HEK293 (cell line): ENCODE data around the gene BAK1.

ENCODE experiments used
- CTCF ChIA-PET: fragments of 350-600 bp; formaldehyde crosslinking; extraction: SDS; loops from one replicate; lab custom pipeline; 2021; ENCODE audit warnings: antibody characterized with exemption; lab: Yijun Ruan, JAX
- POLR2A ChIA-PET: fragments of 300-600 bp; formaldehyde crosslinking; extraction: SDS; loops from one replicate; lab custom pipeline; 2020; ENCODE audit warnings: antibody characterized with exemption, inconsistent platforms; lab: Yijun Ruan, JAX
- H3K27ac ChIP-seq: fragments of 200-500 bp; sonication (Bioruptor generic); 2 replicates; pipeline ENCODE4 v1.5.1; 2014; ENCODE audit warnings: low read depth, low read length, control low read depth, inconsistent platforms; ENCODE audit errors: extremely low read depth
- H3K36me3 ChIP-seq, 2 experiments: fragments of 200-500 bp in 1 of 2; sonication (Bioruptor generic) in 1 of 2; 1 replicate in 1 of 2; 2 replicates in 1 of 2; pipeline ENCODE4 v1.5.1; 2014 to 2017; ENCODE audit warnings: inconsistent platforms in 2 of 2, low read length in 2 of 2; ENCODE audit not compliant: control insufficient read depth in 2 of 2, insufficient read depth in 1 of 2
- H3K4me1 ChIP-seq: fragments of 200-500 bp; sonication (Bioruptor generic); 2 replicates; pipeline ENCODE4 v1.5.1; 2014; ENCODE audit warnings: mild to moderate bottlenecking, low read length, inconsistent platforms; ENCODE audit not compliant: control insufficient read depth, insufficient read depth
- H3K4me3 ChIP-seq: 2 replicates; pipeline ENCODE4 v1.5.1; 2011; ENCODE audit warnings: low read depth, mild to moderate bottlenecking, control low read depth, low read length, moderate library complexity
- H3K9me3 ChIP-seq: fragments of 200-500 bp; sonication (Bioruptor generic); 2 replicates; pipeline ENCODE4 v1.5.1; 2014; ENCODE audit warnings: low read depth, low read length, inconsistent platforms; ENCODE audit not compliant: control insufficient read depth, insufficient read depth
- GLIS1 ChIP-seq: fragments of 450-650 bp; formaldehyde crosslinking; IDR thresholded peaks from 2 replicates; pipeline ENCODE4 v1.5.1; 2016; ENCODE audit warnings: missing biosample characterization, missing genetic modification characterization
- IKZF3 ChIP-seq: fragments of 450-650 bp; IDR thresholded peaks from 2 replicates; pipeline ENCODE4 v1.5.0; 2018; ENCODE audit warnings: missing biosample characterization, mild to moderate bottlenecking, missing genetic modification characterization, moderate library complexity
- KLF9 ChIP-seq: fragments of 450-650 bp; formaldehyde crosslinking; IDR thresholded peaks from 2 replicates; pipeline ENCODE4 v1.5.1; 2016; ENCODE audit warnings: missing biosample characterization, missing genetic modification characterization, low read depth
- ZFP37 ChIP-seq: fragments of 450-650 bp; formaldehyde crosslinking; IDR thresholded peaks from 2 replicates; pipeline ENCODE4 v1.5.1; 2016; ENCODE audit warnings: missing biosample characterization, missing genetic modification characterization
- ZIC2 ChIP-seq: fragments of 450-650 bp; formaldehyde crosslinking; IDR thresholded peaks from 2 replicates; pipeline ENCODE4 v1.5.1; 2016; ENCODE audit warnings: missing biosample characterization, missing genetic modification characterization
- ZNF121 ChIP-seq: fragments of 450-650 bp; formaldehyde crosslinking; IDR thresholded peaks from 2 replicates; pipeline ENCODE4 v1.5.1; 2016; ENCODE audit warnings: missing biosample characterization, missing genetic modification characterization
- ZNF157 ChIP-seq: fragments of 450-650 bp; formaldehyde crosslinking; IDR thresholded peaks from 2 replicates; pipeline ENCODE4 v1.5.1; 2016; ENCODE audit warnings: missing biosample characterization, missing genetic modification characterization
- ZNF169 ChIP-seq: fragments of 450-650 bp; formaldehyde crosslinking; IDR thresholded peaks from 2 replicates; pipeline ENCODE4 v1.5.1; 2016; ENCODE audit warnings: missing biosample characterization, missing genetic modification characterization
- ZNF416 ChIP-seq: fragments of 450-650 bp; formaldehyde crosslinking; IDR thresholded peaks from 2 replicates; pipeline ENCODE4 v1.5.1; 2016; ENCODE audit warnings: missing biosample characterization, missing genetic modification characterization
- ZNF548 ChIP-seq: fragments of 450-650 bp; formaldehyde crosslinking; IDR thresholded peaks from 2 replicates; pipeline ENCODE4 v1.5.1; 2016; ENCODE audit warnings: missing biosample characterization, missing genetic modification characterization
- ZNF670 ChIP-seq: fragments of 450-650 bp; formaldehyde crosslinking; IDR thresholded peaks from 2 replicates; pipeline ENCODE4 v1.5.1; 2016; ENCODE audit warnings: missing biosample characterization, missing genetic modification characterization, low read depth
- ZSCAN23 ChIP-seq: fragments of 450-650 bp; formaldehyde crosslinking; IDR thresholded peaks from 2 replicates; pipeline ENCODE4 v1.5.1; 2016; ENCODE audit warnings: missing biosample characterization, missing genetic modification characterization
- TF ChIP-seq, protein P1 (sequence below): fragments of 450-650 bp; formaldehyde crosslinking; IDR thresholded peaks from 2 replicates; pipeline ENCODE4 v1.5.1; 2016; ENCODE audit warnings: missing biosample characterization, missing genetic modification characterization, borderline replicate concordance
- TF ChIP-seq, protein P2 (sequence below): fragments of 450-650 bp; formaldehyde crosslinking; IDR thresholded peaks from 2 replicates; pipeline ENCODE4 v1.5.1; 2016; ENCODE audit warnings: missing biosample characterization, missing genetic modification characterization
- TF ChIP-seq, protein P3 (sequence below): fragments of 450-650 bp; formaldehyde crosslinking; IDR thresholded peaks from 2 replicates; pipeline ENCODE4 v1.5.1; 2017; ENCODE audit warnings: missing biosample characterization, missing genetic modification characterization

BAK1 gene

DNA sequence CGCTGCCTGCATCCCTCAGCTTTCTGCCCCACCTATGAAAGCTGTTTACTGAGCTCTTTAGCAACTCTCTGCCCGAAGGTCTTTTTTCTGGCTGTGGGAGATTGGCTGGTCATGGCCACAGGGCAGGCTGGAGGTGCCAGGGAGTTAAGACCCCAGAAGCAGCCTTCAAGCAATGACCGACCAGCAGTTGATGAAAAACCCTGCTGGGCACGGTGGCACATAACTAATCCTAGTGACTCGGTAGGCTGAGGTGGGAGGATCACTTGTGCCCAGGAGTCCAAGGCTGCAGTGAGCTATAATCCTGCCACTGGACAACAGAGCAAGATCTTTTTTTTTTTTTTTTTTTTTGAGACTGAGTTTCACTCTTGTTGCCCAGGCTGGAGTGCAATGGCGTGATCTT, 20.7 kb upstream of the BAK1 start:
- no peak overlapping the region for H3K27ac ChIP-seq
- no peaks in the 10 kb centered on the region for H3K4me1 ChIP-seq
- POLR2A ChIA-PET: no interaction called here
- no peak overlapping the region for H3K4me3 ChIP-seq
- H3K36me3 ChIP-seq: no peaks in the 10 kb centered on the region
- CTCF ChIA-PET: interaction anchor here (0.9 to 2.0 kb wide), 3 partner anchors 11 to 72 kb away, joined by 3 to 10 read pairs (median 3); no protein-coding TSS in a partner anchor
- peak; percentile 42; the same call in 1 of the 2 replicates for TF ChIP-seq ZNF121 (tag by site-specific recombination)
- no peak for TF ChIP-seq ZNF157 (tag by site-specific recombination)
- no peak for TF ChIP-seq ZFP37
- no peak for TF ChIP-seq KLF9
- no peak for TF ChIP-seq ZNF670
- TF ChIP-seq, protein P1, sequence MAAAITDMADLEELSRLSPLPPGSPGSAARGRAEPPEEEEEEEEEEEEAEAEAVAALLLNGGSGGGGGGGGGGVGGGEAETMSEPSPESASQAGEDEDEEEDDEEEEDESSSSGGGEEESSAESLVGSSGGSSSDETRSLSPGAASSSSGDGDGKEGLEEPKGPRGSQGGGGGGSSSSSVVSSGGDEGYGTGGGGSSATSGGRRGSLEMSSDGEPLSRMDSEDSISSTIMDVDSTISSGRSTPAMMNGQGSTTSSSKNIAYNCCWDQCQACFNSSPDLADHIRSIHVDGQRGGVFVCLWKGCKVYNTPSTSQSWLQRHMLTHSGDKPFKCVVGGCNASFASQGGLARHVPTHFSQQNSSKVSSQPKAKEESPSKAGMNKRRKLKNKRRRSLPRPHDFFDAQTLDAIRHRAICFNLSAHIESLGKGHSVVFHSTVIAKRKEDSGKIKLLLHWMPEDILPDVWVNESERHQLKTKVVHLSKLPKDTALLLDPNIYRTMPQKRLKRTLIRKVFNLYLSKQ (tag by site-specific recombination): no peak
- no peak for TF ChIP-seq ZNF548
- no peaks in the 10 kb centered on the region for H3K9me3 ChIP-seq

DNA sequence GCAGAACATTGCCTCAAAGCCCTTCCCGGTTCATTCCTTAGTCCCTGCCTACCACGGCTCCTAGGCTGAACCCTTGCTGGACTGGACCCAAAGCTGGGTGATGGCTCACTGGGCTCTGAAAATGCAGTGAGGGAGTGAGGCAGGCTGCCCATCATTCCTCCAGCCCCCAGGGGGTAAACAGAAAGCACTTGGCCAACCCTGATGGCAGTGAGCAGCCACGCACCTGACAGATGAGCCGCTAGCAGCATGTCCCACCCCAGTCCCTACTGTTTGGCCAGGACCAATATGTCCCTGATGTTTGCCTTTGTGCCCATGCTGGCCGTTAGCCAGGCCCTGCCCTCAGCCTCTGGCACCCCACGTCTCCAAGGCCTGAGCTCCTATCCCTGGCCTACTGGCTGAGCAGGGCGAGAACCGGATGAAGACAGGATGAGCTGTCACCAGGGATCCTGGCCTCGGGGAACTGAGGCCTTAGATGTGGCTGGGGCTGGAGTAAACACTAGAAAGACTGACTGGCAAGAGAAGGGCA, 19.4 kb upstream of the BAK1 start:
- CTCF ChIA-PET: interaction anchor here (0.6 to 1.6 kb wide), 3 partner anchors 20 to 101 kb away, joined by 3 to 4 read pairs (median 4); no protein-coding TSS in a partner anchor
- POLR2A ChIA-PET: interaction anchor here (2.2 kb wide), 1 partner anchor 22 kb away, joined by 5 read pairs; the partner anchor contains the start of gene ITPR3
- H3K27ac ChIP-seq: no peak overlapping the region

DNA sequence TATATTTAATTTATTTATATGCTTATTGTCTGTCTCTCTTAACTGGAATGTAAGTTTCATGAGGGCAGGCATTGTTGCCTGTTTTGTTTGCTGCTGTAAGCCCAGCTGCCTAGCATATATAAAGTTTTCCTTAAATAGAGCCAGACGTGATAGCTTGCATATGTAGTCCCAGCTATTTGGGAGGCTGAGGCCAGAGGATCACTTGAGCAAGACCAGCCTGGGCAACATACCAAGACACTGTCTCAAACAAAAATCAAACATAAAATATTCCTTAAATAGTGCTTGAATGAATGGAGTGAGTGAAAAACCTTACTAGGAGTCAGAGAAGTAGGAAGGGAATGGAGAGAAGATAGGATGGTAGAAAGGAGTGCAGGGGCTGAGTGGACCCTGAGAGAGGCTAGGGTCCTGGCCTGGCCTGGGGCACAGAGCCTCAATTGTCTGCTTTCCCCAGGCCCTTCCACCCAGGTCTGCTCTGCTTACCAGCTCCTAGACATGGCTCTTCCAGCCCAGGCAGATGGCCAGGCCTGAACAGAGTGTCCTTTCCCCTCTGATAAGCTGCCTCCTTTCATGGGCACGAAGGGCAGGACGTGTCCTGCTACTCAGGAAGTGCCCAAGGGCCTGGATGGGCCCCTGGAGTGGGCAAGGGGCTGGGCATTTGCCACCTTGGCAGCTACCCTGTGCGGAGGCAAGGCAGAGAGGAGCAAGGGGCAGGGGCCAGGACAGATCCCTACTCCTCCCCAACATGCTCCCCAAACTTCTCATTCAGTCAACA, 17.7 kb upstream of the BAK1 start:
- Histone ChIP-seq H3K36me3 (no peaks in the 10 kb centered on the region), H3K27ac (no peak overlapping the region), H3K4me3 (no peak overlapping the region), H3K4me1 (no peaks in the 10 kb centered on the region), H3K9me3 (no peaks in the 10 kb centered on the region)
- ChIA-PET POLR2A (interaction anchor here (2.2 kb wide), 1 partner anchor 24 kb away, joined by 5 read pairs; the partner anchor contains the start of gene ITPR3), CTCF (interaction anchor here (0.6 to 4.6 kb wide), 5 partner anchors 8 to 165 kb away, joined by 3 to 24 read pairs (median 5); no protein-coding TSS in a partner anchor)
- TF ChIP-seq, protein P2, sequence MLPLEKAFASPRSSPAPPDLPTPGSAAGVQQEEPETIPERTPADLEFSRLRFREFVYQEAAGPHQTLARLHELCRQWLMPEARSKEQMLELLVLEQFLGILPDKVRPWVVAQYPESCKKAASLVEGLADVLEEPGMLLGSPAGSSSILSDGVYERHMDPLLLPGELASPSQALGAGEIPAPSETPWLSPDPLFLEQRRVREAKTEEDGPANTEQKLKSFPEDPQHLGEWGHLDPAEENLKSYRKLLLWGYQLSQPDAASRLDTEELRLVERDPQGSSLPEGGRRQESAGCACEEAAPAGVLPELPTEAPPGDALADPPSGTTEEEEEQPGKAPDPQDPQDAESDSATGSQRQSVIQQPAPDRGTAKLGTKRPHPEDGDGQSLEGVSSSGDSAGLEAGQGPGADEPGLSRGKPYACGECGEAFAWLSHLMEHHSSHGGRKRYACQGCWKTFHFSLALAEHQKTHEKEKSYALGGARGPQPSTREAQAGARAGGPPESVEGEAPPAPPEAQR (tag by site-specific recombination): no peak

More for the DNA sequence above, 19.4 kb upstream of the BAK1 start:
- H3K4me1 ChIP-seq: no peaks in the 10 kb centered on the region
- no peaks in the 10 kb centered on the region for H3K9me3 ChIP-seq
- no peaks in the 10 kb centered on the region for H3K36me3 ChIP-seq
- TF ChIP-seq GLIS1 (tag by site-specific recombination) (0 out of 2 replicates have a peak, but pooled peaks have one; percentile 19), IKZF3 (tag by site-specific recombination) (no peak), ZNF416 (no peak), ZNF169 (tag by site-specific recombination) (no peak), ZSCAN23 (tag by site-specific recombination) (no peak), ZIC2 (tag by site-specific recombination) (peak; percentile 39)
- TF ChIP-seq, protein P3, sequence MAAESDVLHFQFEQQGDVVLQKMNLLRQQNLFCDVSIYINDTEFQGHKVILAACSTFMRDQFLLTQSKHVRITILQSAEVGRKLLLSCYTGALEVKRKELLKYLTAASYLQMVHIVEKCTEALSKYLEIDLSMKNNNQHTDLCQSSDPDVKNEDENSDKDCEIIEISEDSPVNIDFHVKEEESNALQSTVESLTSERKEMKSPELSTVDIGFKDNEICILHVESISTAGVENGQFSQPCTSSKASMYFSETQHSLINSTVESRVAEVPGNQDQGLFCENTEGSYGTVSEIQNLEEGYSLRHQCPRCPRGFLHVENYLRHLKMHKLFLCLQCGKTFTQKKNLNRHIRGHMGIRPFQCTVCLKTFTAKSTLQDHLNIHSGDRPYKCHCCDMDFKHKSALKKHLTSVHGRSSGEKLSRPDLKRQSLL (tag by site-specific recombination): no peak
- H3K4me3 ChIP-seq: no peak overlapping the region
